NCI-H2227 (cell line): Measurements from ENCODE around the gene RASD2.

ENCODE experiments used
- DNase-seq: peaks from one replicate; lab custom pipeline; 2025; ENCODE audit not compliant: unreplicated experiment; lab: John Stamatoyannopoulos, UW

The RASD2 gene

DNA sequence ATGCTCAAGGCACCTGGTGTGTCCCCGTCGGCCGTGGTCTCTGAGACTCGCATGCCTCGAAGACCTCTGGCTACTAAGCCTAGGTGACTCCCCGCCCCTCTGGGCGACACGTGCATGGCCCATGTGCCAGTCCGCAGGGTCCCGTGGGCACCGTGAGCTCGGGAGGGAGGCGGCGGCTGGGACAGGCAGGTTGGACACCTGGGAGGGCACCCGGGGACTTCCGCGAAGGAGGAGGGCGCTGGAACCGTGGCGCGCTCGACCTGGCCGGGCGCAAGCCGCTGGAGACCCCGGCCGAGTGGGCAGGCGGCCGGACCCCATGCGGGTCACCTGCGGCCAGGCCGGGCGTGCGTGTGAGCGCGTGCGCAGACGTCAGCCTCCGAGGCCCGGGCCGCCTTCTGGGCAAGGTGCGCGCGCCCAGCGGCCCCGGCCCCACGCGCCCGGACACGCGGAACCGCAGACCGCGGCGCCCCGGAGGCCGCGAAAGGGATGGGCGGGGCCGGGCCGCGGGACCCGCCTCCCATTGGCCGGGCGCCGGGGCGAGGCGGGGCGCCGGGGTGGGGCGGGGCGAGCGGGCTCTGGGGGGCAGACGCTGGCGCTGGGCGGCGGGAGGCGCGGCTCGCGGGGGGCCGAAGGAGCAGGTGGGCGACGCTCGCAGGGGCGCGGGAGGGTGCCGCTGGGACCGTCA, 579 bp upstream of the RASD2 start:
- peak; percentile 60 for DNase-seq

GRCh38 chr22:35541254-35541748, 670 bp downstream of the RASD2 start:
- no peak for DNase-seq

- DNase-seq: no peak
Observed at GRCh38 chr22:35542157-35542938, 1.7 kb downstream of the RASD2 start.

GRCh38 chr22:35542939-35543516, 2.4 kb downstream of the RASD2 start:
- no peak for DNase-seq

DNA sequence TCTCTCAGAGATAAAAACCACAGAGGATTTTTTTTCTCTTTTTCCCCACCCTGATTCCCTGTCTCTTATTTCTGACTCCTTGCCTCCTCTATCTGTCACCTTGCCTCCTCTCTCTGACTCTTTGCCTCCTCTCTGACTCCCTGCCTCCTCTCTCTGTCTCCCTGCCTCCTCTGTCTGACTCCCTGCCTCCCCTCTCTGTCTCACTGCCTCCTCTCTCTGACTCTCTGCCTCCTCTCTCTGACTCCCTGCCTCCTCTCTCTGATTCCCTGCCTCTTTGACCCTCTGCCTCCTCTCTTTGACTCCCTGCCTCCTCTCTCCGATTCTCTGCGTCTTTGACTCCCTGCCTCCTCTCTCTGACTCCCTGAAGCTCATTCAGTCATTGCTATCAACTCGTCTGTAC, 3.1 kb downstream of the RASD2 start:
- DNase-seq: no peak

GRCh38 chr22:35544189-35544588, 3.6 kb downstream of the RASD2 start:
- no peak for DNase-seq

DNA sequence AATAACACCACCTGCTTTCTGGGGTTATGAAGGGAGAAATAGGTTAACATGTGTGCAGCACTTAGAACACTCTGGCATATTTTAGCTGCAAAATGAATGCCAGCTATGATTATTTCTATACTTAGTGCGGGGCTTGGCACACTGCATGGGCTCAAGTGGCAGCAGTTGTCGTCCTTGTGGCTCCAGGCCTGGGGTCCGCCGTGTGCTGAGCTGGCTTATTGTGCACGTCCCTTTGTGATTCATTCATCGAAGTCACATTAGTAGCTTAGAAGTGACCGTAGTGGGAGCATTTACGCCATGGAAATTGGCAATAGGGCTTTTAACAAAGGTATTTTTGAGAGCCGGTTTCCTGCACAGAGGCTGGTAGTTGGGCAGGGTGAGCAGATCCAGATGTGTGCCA, 4.2 kb downstream of the RASD2 start:
- no peak for DNase-seq

DNA sequence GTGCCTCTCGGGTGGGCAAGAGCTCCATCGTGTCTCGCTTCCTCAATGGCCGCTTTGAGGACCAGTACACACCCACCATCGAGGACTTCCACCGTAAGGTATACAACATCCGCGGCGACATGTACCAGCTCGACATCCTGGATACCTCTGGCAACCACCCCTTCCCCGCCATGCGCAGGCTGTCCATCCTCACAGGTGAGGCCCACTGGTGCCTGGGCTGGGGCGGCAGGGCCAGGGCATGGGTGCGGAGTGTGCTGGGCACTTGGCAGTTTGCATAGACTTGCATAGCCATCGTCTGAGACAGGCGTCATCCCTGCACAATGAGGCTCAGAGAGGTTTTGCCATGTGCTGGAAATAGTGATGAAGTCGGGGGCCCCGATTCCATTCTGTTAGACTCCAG, 6.3 kb downstream of the RASD2 start:
- DNase-seq: no peak

- no peak for DNase-seq
Observed at GRCh38 chr22:35547987-35548721, 7.5 kb downstream of the RASD2 start.

DNA sequence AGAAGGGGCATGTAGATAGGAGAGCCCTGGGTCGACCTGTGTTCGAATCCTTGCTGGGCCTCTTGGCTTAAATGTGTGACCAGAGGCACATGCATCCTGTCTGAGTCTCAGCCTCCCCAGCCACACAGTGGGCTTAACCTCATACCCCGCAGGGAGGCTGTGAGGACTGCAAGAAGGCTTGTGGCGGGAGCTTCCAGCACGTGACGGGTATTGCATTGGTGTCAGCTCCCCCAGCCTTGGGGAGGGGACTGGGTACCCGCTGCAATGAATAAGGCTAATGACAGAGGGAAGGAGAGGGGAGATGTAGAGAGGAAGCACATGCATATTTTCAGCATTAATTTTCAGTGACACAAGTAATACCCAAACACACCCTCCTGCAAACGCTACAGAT, 8.1 kb downstream of the RASD2 start:
- no peak for DNase-seq

- DNase-seq: no peak
Observed at GRCh38 chr22:35549328-35549727, 8.7 kb downstream of the RASD2 start.

GRCh38 chr22:35551549-35552177, 11.0 kb downstream of the RASD2 start:
- DNase-seq: no peak

DNA sequence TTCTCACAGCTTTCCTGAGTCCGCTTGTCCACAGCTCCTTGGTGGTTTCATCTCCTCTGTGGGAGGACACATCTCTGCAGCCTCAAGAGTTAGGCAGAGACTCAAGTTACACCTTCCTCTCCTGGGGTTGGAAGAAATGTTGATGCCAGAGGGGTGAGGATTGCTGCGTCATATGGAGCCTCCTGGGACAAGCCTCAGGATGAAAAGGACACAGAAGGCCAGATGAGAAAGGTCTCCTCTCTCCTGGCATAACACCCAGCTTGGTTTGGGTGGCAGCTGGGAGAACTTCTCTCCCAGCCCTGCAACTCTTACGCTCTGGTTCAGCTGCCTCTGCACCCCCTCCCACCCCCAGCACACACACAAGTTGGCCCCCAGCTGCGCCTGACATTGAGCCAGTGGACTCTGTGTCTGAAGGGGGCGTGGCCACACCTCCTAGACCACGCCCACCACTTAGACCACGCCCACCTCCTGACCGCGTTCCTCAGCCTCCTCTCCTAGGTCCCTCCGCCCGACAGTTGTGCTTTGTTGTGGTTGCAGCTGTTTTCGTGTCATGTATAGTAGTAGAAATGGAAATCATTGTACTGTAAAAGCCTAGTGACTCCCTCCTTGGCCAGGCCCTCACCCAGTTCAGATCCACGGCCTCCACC, 11.7 kb downstream of the RASD2 start:
- DNase-seq: peak; percentile 8

DNA sequence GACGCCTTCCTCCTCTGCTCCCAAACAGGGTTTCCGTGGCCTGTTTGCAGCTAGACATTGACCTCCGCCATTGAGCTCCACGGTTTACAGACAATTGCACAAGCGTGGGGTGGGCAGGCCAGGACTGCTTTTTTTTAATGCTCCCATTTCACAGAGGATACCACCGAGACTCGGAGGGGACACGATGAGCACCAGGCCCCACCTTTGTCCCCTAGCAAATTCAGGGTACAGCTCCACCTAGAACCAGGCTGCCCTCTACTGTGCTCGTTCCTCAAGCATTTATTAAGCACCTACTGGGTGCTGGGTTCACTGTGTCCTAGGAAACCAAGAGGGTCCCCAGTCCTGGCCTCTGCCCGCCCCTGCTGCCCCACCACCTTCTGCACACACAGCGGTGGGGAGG, 12.2 kb downstream of the RASD2 start:
- DNase-seq: no peak

DNA sequence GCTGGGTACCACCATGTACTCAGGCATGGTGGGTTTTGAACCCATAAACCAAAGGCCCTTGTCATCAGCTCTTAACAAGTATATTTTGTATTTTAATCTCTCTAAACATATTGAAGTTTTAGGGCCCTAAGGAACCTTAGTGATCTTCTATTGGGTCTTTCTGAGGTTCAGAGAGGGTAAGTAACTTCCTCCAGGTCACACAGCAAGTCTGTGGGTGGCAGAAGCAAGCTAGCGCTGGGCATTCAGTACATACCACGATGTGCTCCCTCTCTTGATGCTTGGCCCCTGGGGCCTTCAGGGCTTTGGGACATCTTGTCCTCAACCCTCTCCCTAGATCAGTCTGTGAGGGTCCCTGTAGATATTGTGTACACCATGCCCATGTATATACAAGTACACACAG, 12.7 kb downstream of the RASD2 start:
- DNase-seq: no peak

GRCh38 chr22:35554297-35554845, 13.7 kb downstream of the RASD2 start:
- no peak for DNase-seq

DNA sequence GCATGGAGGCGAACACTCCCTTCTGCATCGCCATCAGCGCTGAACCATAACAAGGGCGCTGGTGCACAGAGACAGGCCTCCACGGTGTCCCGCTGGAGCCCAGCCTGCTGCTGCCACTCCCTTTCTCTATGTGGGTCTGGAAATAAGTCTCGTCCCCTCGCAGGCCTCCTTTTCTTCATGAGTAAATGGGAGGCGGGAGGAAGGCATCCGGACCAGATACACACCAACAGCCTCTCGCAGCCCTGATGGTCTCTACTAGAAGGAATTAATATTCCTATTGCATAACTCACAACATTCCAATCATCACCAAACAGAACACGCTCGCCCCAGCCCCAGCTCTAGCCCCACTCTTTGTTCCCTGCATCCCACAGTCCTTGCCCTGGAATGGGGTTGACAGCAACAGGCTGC, 14.9 kb downstream of the RASD2 start:
- DNase-seq: no peak

DNA sequence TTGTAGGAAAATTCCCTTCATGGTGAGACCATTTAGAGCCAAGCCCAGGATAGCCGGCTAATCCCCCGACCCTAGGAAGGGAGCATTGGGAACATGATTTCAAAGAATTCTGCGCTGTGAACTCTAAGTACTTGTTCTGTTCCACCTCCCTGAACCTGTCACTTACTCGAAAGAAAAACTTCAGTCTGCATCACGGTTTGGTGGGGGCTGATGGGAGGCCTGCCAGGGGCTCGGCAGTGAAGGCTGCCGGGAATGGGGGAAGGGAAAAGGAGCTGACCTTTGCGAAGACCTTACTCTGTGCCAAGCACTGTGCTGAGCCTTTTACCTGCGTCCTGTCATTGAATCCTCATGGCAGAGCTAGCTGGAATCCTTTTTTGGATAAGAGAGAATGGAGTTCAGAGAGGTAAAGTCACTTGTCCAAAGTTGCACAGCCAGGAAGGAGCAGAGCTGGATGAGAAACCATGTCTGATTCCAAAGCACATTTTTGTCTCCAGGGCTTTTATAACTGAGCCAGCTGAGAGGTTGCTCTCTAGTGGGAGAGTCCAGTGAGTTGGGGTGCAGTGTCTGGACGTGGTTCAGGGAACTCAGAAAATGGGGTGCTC, 15.4 kb downstream of the RASD2 start:
- no peak for DNase-seq

GRCh38 chr22:35556666-35557065, 16.0 kb downstream of the RASD2 start:
- DNase-seq: no peak

GRCh38 chr22:35558031-35558430, 17.4 kb downstream of the RASD2 start:
- no peak for DNase-seq
